K562 (cell line): ENCODE measurements around the gene PUS10. TPM values are rescaled to one million over a fixed set of nuclear protein-coding genes. Genes with fewer than 3 reads are reported as not detected.

ENCODE experiments used
- ATAC-seq: fragments of 200-7000 bp; cut with Tn5 transposase; 3 replicates; pipeline ENCODE4 v1.9.1; 2020; ENCODE audit warnings: moderate library complexity
- BruUV-seq: library from RNA; stranded (reverse); fragments of 400-500 nt; replicated peaks from 2 replicates; lab custom pipeline; 2021; lab: Mats Ljungman, UMichigan
- CTCF ChIA-PET: fragments of 300-600 bp; formaldehyde crosslinking; extraction: SDS; loops from one replicate; lab custom pipeline; 2021; ENCODE audit warnings: low intra/inter-chr PET ratio; lab: Yijun Ruan, JAX
- POLR2A ChIA-PET: fragments of 300-600, 350-650 bp; sonication (Branson Sonifier 250); formaldehyde crosslinking; extraction: SDS; loops from one replicate; lab custom pipeline; 2021; ENCODE audit warnings: antibody characterized with exemption, inconsistent platforms; lab: Yijun Ruan, JAX
- DNase-seq, 4 experiments: peaks; one replicate each; pipeline versions ENCODE4 v3.0.0 to v3.0.0-alpha.2; 2011 to 2018; ENCODE audit warnings: low spot score in 3 of 4, mixed read lengths in 3 of 4; ENCODE audit errors: extremely low read depth in 1 of 4
- FAIRE-seq: peaks from 2 replicates; lab custom pipeline; 2011; peaks lifted over from hg19 to GRCh38; lab: Jason Lieb, UNC
- H2AFZ ChIP-seq: 2 replicates; pipeline ENCODE4 v1.6.0; 2011; ENCODE audit warnings: low read depth, low read length, control low read depth, inconsistent platforms
- H3K27ac ChIP-seq: fragments of 200-600 bp; 3 replicates; pipeline ENCODE4 v1.8.0; 2011; ENCODE audit warnings: low read depth, mild to moderate bottlenecking, control low read depth, inconsistent platforms, low read length, moderate library complexity, mixed read lengths; ENCODE audit errors: extremely low read depth
- H3K27me3 ChIP-seq, 2 experiments: fragments of 300-600 bp in 1 of 2; 2 replicates in 1 of 2; 3 replicates in 1 of 2; pipeline versions ENCODE4 v1.6.0 to v1.8.0; 2011; ENCODE audit warnings: inconsistent platforms in 2 of 2, low read length in 2 of 2, mild to moderate bottlenecking in 1 of 2, mixed read lengths in 1 of 2, moderate library complexity in 1 of 2; ENCODE audit not compliant: control insufficient read depth in 2 of 2, insufficient read depth in 2 of 2
- H3K36me3 ChIP-seq: fragments of 300-600 bp; 3 replicates; pipeline ENCODE4 v1.8.0; 2011; ENCODE audit warnings: mild to moderate bottlenecking, low read length, inconsistent platforms; ENCODE audit not compliant: control insufficient read depth, insufficient read depth
- H3K4me1 ChIP-seq, 2 experiments: fragments of 200-600 bp in 1 of 2; replicated peaks in 1 of 2; 2 replicates in 1 of 2; 3 replicates in 1 of 2; pipeline versions ENCODE4 v1.5.1 to v1.8.0; 2011; ENCODE audit warnings: inconsistent platforms in 2 of 2, low read length in 2 of 2, mild to moderate bottlenecking in 1 of 2, mixed read lengths in 1 of 2, moderate library complexity in 1 of 2; ENCODE audit not compliant: control insufficient read depth in 2 of 2, insufficient read depth in 2 of 2
- H3K4me2 ChIP-seq: 2 replicates; pipeline ENCODE4 v1.6.1; 2011; ENCODE audit warnings: low read length, control low read depth, inconsistent platforms, mixed read lengths; ENCODE audit not compliant: insufficient read depth
- H3K4me3 ChIP-seq: fragments of 200-600 bp; sonication (generic), shearing (Covaris generic); 2 replicates; pipeline ENCODE4 v1.5.1; 2016; ENCODE audit warnings: control low read depth, inconsistent platforms
- H3K79me2 ChIP-seq: fragments of 200-600 bp; 3 replicates; pipeline ENCODE4 v1.8.0; 2011; ENCODE audit warnings: low read length, inconsistent platforms; ENCODE audit not compliant: control insufficient read depth, insufficient read depth
- H3K9ac ChIP-seq, 2 experiments: 2 replicates each; pipeline versions ENCODE4 v1.6.0 to v1.6.1; 2011; ENCODE audit warnings: low read depth in 2 of 2, low read length in 2 of 2, control low read depth in 1 of 2, inconsistent platforms in 1 of 2, mild to moderate bottlenecking in 1 of 2, mixed read lengths in 1 of 2; ENCODE audit not compliant: insufficient read depth in 1 of 2
- H3K9me1 ChIP-seq: one replicate; pipeline ENCODE4 v1.6.0; 2011; ENCODE audit warnings: inconsistent platforms, mild to moderate bottlenecking, low read length, moderate library complexity; ENCODE audit not compliant: control insufficient read depth, insufficient read depth
- H3K9me3 ChIP-seq: replicated peaks from 2 replicates; pipeline ENCODE4 v1.5.1; 2011; ENCODE audit warnings: low read depth, low read length, inconsistent platforms; ENCODE audit not compliant: control insufficient read depth, insufficient read depth
- H4K20me1 ChIP-seq: replicated peaks from 2 replicates; pipeline ENCODE4 v1.6.1; 2011; ENCODE audit warnings: low read length, inconsistent platforms, mixed read lengths; ENCODE audit not compliant: control insufficient read depth, insufficient read depth
- ARID2 ChIP-seq: fragments of 450-650 bp; IDR thresholded peaks from 2 replicates; pipeline ENCODE4 v1.6.1; 2017; ENCODE audit warnings: antibody characterized with exemption, mild to moderate bottlenecking
- E2F1 ChIP-seq: sonication (generic); formaldehyde crosslinking; IDR thresholded peaks from 2 replicates; pipeline ENCODE4 v1.8.1; 2023; ENCODE audit warnings: mild to moderate bottlenecking, missing genetic modification reagents, moderate library complexity
- ESRRA ChIP-seq: fragments of 450-650 bp; IDR thresholded peaks from 2 replicates; pipeline ENCODE4 v1.6.1; 2014; ENCODE audit warnings: low read depth, mild to moderate bottlenecking, moderate library complexity, borderline replicate concordance
- EZH2 ChIP-seq: IDR thresholded peaks from 2 replicates; pipeline ENCODE4 v1.6.1; 2012; ENCODE audit warnings: low read depth, mild to moderate bottlenecking, inconsistent platforms, low read length, borderline replicate concordance
- HEY1 ChIP-seq: fragments of 250-450 bp; sonication (Bioruptor Pico); IDR thresholded peaks from 2 replicates; pipeline ENCODE4 v1.5.0; 2020; ENCODE audit warnings: mild to moderate bottlenecking, moderate library complexity, borderline replicate concordance
- MTA3 ChIP-seq: fragments of 450-650 bp; formaldehyde crosslinking; IDR thresholded peaks from 2 replicates; pipeline ENCODE4 v1.6.1; 2017; ENCODE audit warnings: mild to moderate bottlenecking, borderline replicate concordance
- NBN ChIP-seq: fragments of 450-650 bp; IDR thresholded peaks from 2 replicates; pipeline ENCODE4 v1.6.1; 2016; ENCODE audit warnings: low read depth, mild to moderate bottlenecking
- NR3C1 ChIP-seq: sonication (generic); formaldehyde crosslinking; IDR thresholded peaks from 2 replicates; pipeline ENCODE4 v1.8.1; 2022; ENCODE audit warnings: missing genetic modification reagents
- POLR2H ChIP-seq: IDR thresholded peaks from 2 replicates; pipeline ENCODE4 v1.6.1; 2016; ENCODE audit warnings: missing genetic modification characterization, low read depth, mild to moderate bottlenecking, control low read depth, missing compliant biosample characterization, moderate library complexity
- RCOR1 ChIP-seq, 2 experiments: IDR thresholded peaks; 2 replicates each; pipeline ENCODE4 v1.6.1; 2012; ENCODE audit warnings: low read depth in 2 of 2, low read length in 2 of 2, borderline replicate concordance in 1 of 2, improper control_type of control experiment in 1 of 2
- RNF2 ChIP-seq: sonication (generic); IDR thresholded peaks from 2 replicates; pipeline ENCODE4 v1.6.1; 2016
- SAFB2 ChIP-seq: fragments of 200-400 bp; formaldehyde crosslinking; IDR thresholded peaks from 2 replicates; pipeline ENCODE4 v1.6.1; 2018; ENCODE audit warnings: borderline replicate concordance, low read length, low read depth, moderate library complexity; ENCODE audit not compliant: severe bottlenecking
- TBL1XR1 ChIP-seq, 2 experiments: IDR thresholded peaks; 2 replicates each; pipeline ENCODE4 v1.6.1; 2012; ENCODE audit warnings: improper control_type of control experiment in 2 of 2, low read length in 2 of 2, mild to moderate bottlenecking in 1 of 2
- ZMIZ1 ChIP-seq, 2 experiments: fragments of 150-350 bp in 1 of 2; IDR thresholded peaks; 2 replicates each; pipeline ENCODE4 v1.6.1; 2012 to 2016; ENCODE audit warnings: low read depth in 2 of 2, low read length in 2 of 2, mild to moderate bottlenecking in 1 of 2, moderate library complexity in 1 of 2
- ZNF212 ChIP-seq: fragments of 450-650 bp; formaldehyde crosslinking; IDR thresholded peaks from 2 replicates; pipeline ENCODE4 v1.4.0; 2020; ENCODE audit warnings: mild to moderate bottlenecking
- ZNF224 ChIP-seq: sonication (generic); formaldehyde crosslinking; IDR thresholded peaks from 2 replicates; pipeline ENCODE4 v1.8.0; 2022; ENCODE audit warnings: mild to moderate bottlenecking, missing genetic modification reagents
- ZNF444 ChIP-seq: fragments of 250-450 bp; sonication (Bioruptor Pico); IDR thresholded peaks from 2 replicates; pipeline ENCODE4 v1.4.0; 2020; ENCODE audit warnings: mild to moderate bottlenecking, moderate library complexity
- ZNF764 ChIP-seq: fragments of 250-450 bp; sonication (Bioruptor Pico); IDR thresholded peaks from 2 replicates; pipeline ENCODE4 v1.4.0; 2020; ENCODE audit warnings: low read depth, mild to moderate bottlenecking, moderate library complexity
- WGBS: fragments of 100-300 bp; shearing (Covaris generic); methylation state at CpG from one replicate; pipeline ENCODE4 v1.1.6; 2016; ENCODE audit warnings: low coverage, mixed read lengths; ENCODE audit not compliant: insufficient coverage; ENCODE audit errors: missing lambda C conversion rate; 5-methylcytosine and 5-hydroxymethylcytosine counted together
- in situ Hi-C: fragments of 300-500 bp; cut with MboI; formaldehyde crosslinking; loops from 4 replicates; pipeline ENCODE4 v1.15.0; 2018; ENCODE audit warnings: inconsistent platforms, mixed read lengths
- intact Hi-C: fragments of 100-400 bp; cut with micrococcal nuclease; formaldehyde crosslinking; loops from 2 replicates; pipeline ENCODE4 v1.14.2; 2022
- polyA plus RNA-seq, 8 experiments: library from polyadenylated mRNA; depleted of rRNA in 4 of 8; stranded (reverse) in 5 of 8; unstranded in 3 of 8; fragments of >200 nt; fragmentation: Nextera tagmentation in 2 of 8; fragmentation: Illumina TruSeq in 1 of 8; extraction: Ambion mirVana in 2 of 8; extraction: Trizol in 1 of 8; gene quantifications; 2 replicates each; pipeline versions ENCODE4 v1.2.1 to v1.2.3, GENCODE V29; 2011 to 2014; ENCODE audit warnings: inconsistent platforms in 1 of 8, missing spikeins in 1 of 8
- total RNA-seq, 7 experiments: library from RNA; depleted of rRNA in 6 of 7; stranded (reverse); fragments of >200 nt in 6 of 7; fragmentation: Illumina TruSeq in 2 of 7; extraction: Trizol in 2 of 7; gene quantifications; 2 replicates each; pipeline versions ENCODE4 v1.2.1 to v1.2.3, GENCODE V29; 2011 to 2021; ENCODE audit warnings: low replicate concordance in 1 of 7

The PUS10 gene
- total and polyA plus RNA-seq, 9 of the 15 experiments (the other 6 are each of a cell fraction or from before 2014, with no cell fraction given): 5.0 to 10.7 (median 7.6) TPM

- H4K20me1 ChIP-seq: no peaks in the 10 kb centered on the region
- no peaks in the 10 kb centered on the region for H3K36me3 ChIP-seq
- WGBS: 25% methylated on average over 1 of the region's 1 CpG
- no peaks in the 10 kb centered on the region; a peak in 1 of 5 replicates for H3K4me1 ChIP-seq
- no peak overlapping the region for H3K27ac ChIP-seq
- no peaks in the 10 kb centered on the region for H3K9me1 ChIP-seq
- no peak overlapping the region for H2AFZ ChIP-seq
- ChIA-PET CTCF (no interaction called here), POLR2A (no interaction called here)
- no peaks in the 10 kb centered on the region for H3K27me3 ChIP-seq
- FAIRE-seq: no peak
- BruUV-seq: no TSS peak
- H3K9me3 ChIP-seq: no peaks in the 10 kb centered on the region
- H3K4me3 ChIP-seq: no peak overlapping the region
- no peak for DNase-seq
- no peaks in the 10 kb centered on the region for H3K79me2 ChIP-seq
- no peak overlapping the region for H3K4me2 ChIP-seq
- no peak for ATAC-seq
- in situ Hi-C loops: no loop called here
- intact Hi-C loops: no loop called here
- H3K9ac ChIP-seq: no peak overlapping the region
- TF ChIP-seq ZNF444: no peak
- TF ChIP-seq ZNF224 (CRISPR knock-in tag): no peak
- no peak for TF ChIP-seq EZH2
- no peak for TF ChIP-seq NR3C1 (CRISPR knock-in tag)
- TF ChIP-seq RNF2: no peak
- no peak for TF ChIP-seq E2F1 (CRISPR knock-in tag)
- TF ChIP-seq POLR2H (tag): no peak
- no peak for TF ChIP-seq ZNF212 (CRISPR knock-in tag)
- no peak for TF ChIP-seq SAFB2
- no peak for TF ChIP-seq MTA3
- TF ChIP-seq RCOR1 (IDR thresholded peaks at IDR 0.05; ENCODE audit: borderline replicate concordance in 1 of 2, low read depth in 2 of 2, low read length in 2 of 2): no peak
- no peak for TF ChIP-seq HEY1 (CRISPR knock-in tag)
- no peak for TF ChIP-seq ARID2
- no peak for TF ChIP-seq ESRRA
- no peak for TF ChIP-seq ZNF764
- no peak for TF ChIP-seq ZMIZ1 (IDR thresholded peaks at IDR 0.05; ENCODE audit: low read depth in 2 of 2, low read length in 2 of 2)
- TF ChIP-seq TBL1XR1 (IDR thresholded peaks at IDR 0.05; ENCODE audit: low read length in 2 of 2): no peak
- TF ChIP-seq NBN: no peak
Measured at GRCh38 chr2:60966507-60967405, 51.3 kb downstream of the PUS10 start.
